IgD-negative memory B cell (primary cell): ENCODE measurements around the gene SPDYE4. TPM values are rescaled to one million over a fixed set of nuclear protein-coding genes. Genes with fewer than 3 reads are reported as not detected.

Experiments
- polyA plus RNA-seq: library from polyadenylated mRNA; unstranded; fragments of 300-500 nt; fragmentation: Illumina TruSeq; gene quantifications from one replicate; pipeline ENCODE4 v1.2.3, GENCODE V29; 2021

Gene SPDYE4
- polyA plus RNA-seq, 1 donor from 2014 or later, result not detected

Other genes with a start within 250 kb of the SPDYE4 start
- 1.7 TPM for gene MYH10, start 127.8 kb downstream of the SPDYE4 start, polyA plus RNA-seq
- gene CCDC42, start 13.7 kb downstream of the SPDYE4 start, polyA plus RNA-seq, result not detected
- gene MFSD6L, start 40.8 kb upstream of the SPDYE4 start, polyA plus RNA-seq, result not detected
- gene PIK3R6, start 109.1 kb upstream of the SPDYE4 start, polyA plus RNA-seq, result 7.7 TPM
- gene PIK3R5, start 207.2 kb upstream of the SPDYE4 start, polyA plus RNA-seq, result 30.7 TPM